ENCODE results near the gene SHKBP1.
"Not testable (repeated sequence)": the region's sequence is repeated elsewhere in the genome, so short reads cannot be mapped to it uniquely, and the experiment has no call there.

Gene SHKBP1

GRCh38 chr19:40555978-40556689 lies 20.5 kb upstream of the SHKBP1 start:
- no peak for DNase-seq

GRCh38 chr19:40556953-40557530 lies 19.6 kb upstream of the SHKBP1 start:
- DNase-seq: no peak

- DNase-seq: no peak
Measured at GRCh38 chr19:40559394-40559793, 17.3 kb upstream of the SHKBP1 start.

GRCh38 chr19:40560092-40560507 lies 16.6 kb upstream of the SHKBP1 start:
- DNase-seq: no peak

- no peak for DNase-seq
Measured at GRCh38 chr19:40561947-40562346, 14.7 kb upstream of the SHKBP1 start.

GRCh38 chr19:40564535-40564934 lies 12.1 kb upstream of the SHKBP1 start:
- not testable (repeated sequence) for DNase-seq

GRCh38 chr19:40565355-40565754 lies 11.3 kb upstream of the SHKBP1 start:
- no peak for DNase-seq

GRCh38 chr19:40565910-40566495 lies 10.7 kb upstream of the SHKBP1 start:
- no peak for DNase-seq

GRCh38 chr19:40567040-40567749 lies 9.5 kb upstream of the SHKBP1 start:
- DNase-seq: no peak

GRCh38 chr19:40567750-40568494 lies 8.8 kb upstream of the SHKBP1 start:
- no peak for DNase-seq

GRCh38 chr19:40570313-40571004 lies 6.2 kb upstream of the SHKBP1 start:
- DNase-seq: peak; percentile 83

GRCh38 chr19:40571005-40571318 lies 5.7 kb upstream of the SHKBP1 start:
- DNase-seq: no peak

GRCh38 chr19:40571831-40572495 lies 4.7 kb upstream of the SHKBP1 start:
- no peak for DNase-seq

GRCh38 chr19:40575326-40575725 lies 1.3 kb upstream of the SHKBP1 start:
- no peak for DNase-seq

GRCh38 chr19:40576151-40576584 lies 505 bp upstream of the SHKBP1 start:
- DNase-seq: no peak

GRCh38 chr19:40578442-40578908 lies 1.8 kb downstream of the SHKBP1 start:
- no peak for DNase-seq

GRCh38 chr19:40580619-40581018 lies 3.9 kb downstream of the SHKBP1 start:
- DNase-seq: no peak

GRCh38 chr19:40581531-40581930 lies 4.9 kb downstream of the SHKBP1 start:
- no peak for DNase-seq

GRCh38 chr19:40582467-40582866 lies 5.8 kb downstream of the SHKBP1 start:
- no peak for DNase-seq

GRCh38 chr19:40583283-40583682 lies 6.6 kb downstream of the SHKBP1 start:
- no peak for DNase-seq

- no peak for DNase-seq
Measured at GRCh38 chr19:40584007-40584406, 7.3 kb downstream of the SHKBP1 start.
